HFF-Myc (cell line): ENCODE measurements around the gene TCP11L1.

ENCODE experiments used
- DNase-seq: peaks from one replicate; pipeline ENCODE4 v3.0.0-alpha.2; 2011; ENCODE audit warnings: low read depth; ENCODE audit errors: extremely low read depth
- H3K4me3 ChIP-seq: replicated peaks from 2 replicates; pipeline ENCODE4 v1.5.1; 2011; ENCODE audit warnings: low read depth, mild to moderate bottlenecking, control low read depth, low read length
- CTCF ChIP-seq: IDR thresholded peaks from 2 replicates; pipeline ENCODE4 v1.5.1; 2012; ENCODE audit warnings: mild to moderate bottlenecking, low read depth, low read length, control low read depth; ENCODE audit errors: missing control alignments

The TCP11L1 gene

GRCh38 chr11:33001751-33002542, 37.4 kb upstream of the TCP11L1 start:
- TF ChIP-seq CTCF, result no peak

GRCh38 chr11:33005175-33005574, 34.2 kb upstream of the TCP11L1 start:
- H3K4me3 ChIP-seq, result no peak overlapping the region
- DNase-seq, result no peak
- no peak for TF ChIP-seq CTCF

More at GRCh38 chr11:33001751-33002542, 37.4 kb upstream of the TCP11L1 start:
- no peak overlapping the region for H3K4me3 ChIP-seq
- DNase-seq, result no peak

- no peak for DNase-seq
- no peak overlapping the region for H3K4me3 ChIP-seq
- TF ChIP-seq CTCF, result no peak
Observed at GRCh38 chr11:33006010-33006409, 33.4 kb upstream of the TCP11L1 start.

GRCh38 chr11:33013755-33014154, 25.6 kb upstream of the TCP11L1 start:
- DNase-seq, result no peak
- H3K4me3 ChIP-seq, result no peak overlapping the region
- TF ChIP-seq CTCF, result no peak

GRCh38 chr11:33015621-33016551, 23.5 kb upstream of the TCP11L1 start, which contains the start of gene DEPDC7:
TSS of gene DEPDC7 (plus strand) at chr11:33015878. CDS start at chr11:33015956, 78 bp downstream.
- peak; percentile 72 for DNase-seq
- peak within 1 kb of the TSS; percentile 66 for H3K4me3 ChIP-seq

More at GRCh38 chr11:33015621-33016551, 23.5 kb upstream of the TCP11L1 start, which contains the start of gene DEPDC7:
- TF ChIP-seq CTCF, result no peak
